ENCODE measurements around the gene OR6M1. TPM values are rescaled to one million over a fixed set of nuclear protein-coding genes. Genes with fewer than 3 reads are reported as not detected.

OR6M1 gene
- total RNA-seq, 4 donors from 2014 or later = not detected

GRCh38 chr11:123765601-123766000, 40.5 kb downstream of the OR6M1 start:
- Histone ChIP-seq H3K4me3 (replicated peaks in 1 of 3) (no peak overlapping the region), H3K9me3 (no peaks in the 10 kb centered on the region), H3K36me3 (no peaks in the 10 kb centered on the region), H3K27ac (no peak overlapping the region), H3K4me1 (no peaks in the 10 kb centered on the region), H3K27me3 (no peaks in the 10 kb centered on the region)
- WGBS, 2 donors = 49 to 63% methylated on average over 1 of the region's 1 CpG
- intact Hi-C loops (cut with DNase I) = no loop called here
- no peak for DNase-seq
- TF ChIP-seq CTCF (IDR thresholded peaks at IDR 0.05) (no peak), POLR2A (IDR thresholded peaks at IDR 0.05) (no peak)

GRCh38 chr11:123762422-123762821, 43.7 kb downstream of the OR6M1 start:
- TF ChIP-seq CTCF (IDR thresholded peaks at IDR 0.05) (no peak), POLR2A (IDR thresholded peaks at IDR 0.05) (no peak)
- Histone ChIP-seq H3K27me3 (no peaks in the 10 kb centered on the region), H3K27ac (no peak overlapping the region), H3K4me1 (no peaks in the 10 kb centered on the region), H3K36me3 (no peaks in the 10 kb centered on the region), H3K4me3 (replicated peaks in 1 of 3) (no peak overlapping the region), H3K9me3 (no peaks in the 10 kb centered on the region)
- no peak for DNase-seq
- intact Hi-C loops (cut with DNase I) = no loop called here

GRCh38 chr11:123760894-123761293, 45.3 kb downstream of the OR6M1 start:
- no peaks in the 10 kb centered on the region for H3K27me3 ChIP-seq
- H3K36me3 ChIP-seq = no peaks in the 10 kb centered on the region
- no peak for DNase-seq
- H3K4me1 ChIP-seq = no peaks in the 10 kb centered on the region
- no peak overlapping the region for H3K27ac ChIP-seq
- WGBS, 2 donors = 89 to 92% methylated on average over 1 of the region's 1 CpG
- intact Hi-C loops (cut with DNase I) = no loop called here
- no peaks in the 10 kb centered on the region for H3K9me3 ChIP-seq
- no peak overlapping the region for H3K4me3 ChIP-seq (replicated peaks in 1 of 3)
- TF ChIP-seq POLR2A (IDR thresholded peaks at IDR 0.05) (no peak), CTCF (IDR thresholded peaks at IDR 0.05) (no peak)

GRCh38 chr11:123757976-123758375, 48.2 kb downstream of the OR6M1 start:
- no peaks in the 10 kb centered on the region for H3K4me1 ChIP-seq
- TF ChIP-seq POLR2A (IDR thresholded peaks at IDR 0.05) = no peak
- H3K9me3 ChIP-seq = no peaks in the 10 kb centered on the region
- H3K27ac ChIP-seq = no peak overlapping the region
- no peaks in the 10 kb centered on the region for H3K27me3 ChIP-seq
- intact Hi-C loops (cut with DNase I) = no loop called here
- 76 to 82% methylated on average over 3 of the region's 3 CpGs for WGBS, 2 donors
- H3K36me3 ChIP-seq = no peaks in the 10 kb centered on the region
- no peak overlapping the region for H3K4me3 ChIP-seq (replicated peaks in 1 of 3)
- no peak for DNase-seq

GRCh38 chr11:123755813-123756212, 50.3 kb downstream of the OR6M1 start:
- H3K36me3 ChIP-seq = no peaks in the 10 kb centered on the region
- WGBS, 2 donors = 86 to 90% methylated on average over 3 of the region's 3 CpGs
- no peaks in the 10 kb centered on the region for H3K27me3 ChIP-seq
- intact Hi-C loops (cut with DNase I) = no loop called here
- TF ChIP-seq POLR2A (IDR thresholded peaks at IDR 0.05) (no peak), CTCF (IDR thresholded peaks at IDR 0.05) (no peak)
- H3K27ac ChIP-seq = no peak overlapping the region
- no peak overlapping the region for H3K4me3 ChIP-seq (replicated peaks in 1 of 3)
- H3K9me3 ChIP-seq = no peaks in the 10 kb centered on the region
- no peaks in the 10 kb centered on the region for H3K4me1 ChIP-seq
- DNase-seq = no peak

Small RNAs within 50 kb of the gene (small RNA-seq; reads per million reads assigned to genes)
- not detected for gene RNU1-21P

Other genes with a start within 250 kb of the OR6M1 start
- gene SCN3B, start 151.7 kb downstream of the OR6M1 start, total RNA-seq = 10 to 100 TPM in 2 of 4 donors, 1 to 10 TPM in 2; 6.6 to 15.3 (median 9.6) TPM
- gene ZNF202, start 64.7 kb downstream of the OR6M1 start, total RNA-seq = 10 to 100 TPM in 1 of 4 donors, 1 to 10 TPM in 3; 5.2 to 12.5 (median 8.2) TPM
- not detected for gene OR6X1, start 51.8 kb downstream of the OR6M1 start, total RNA-seq
- gene TMEM225, start 79.3 kb upstream of the OR6M1 start, total RNA-seq = not detected
- not detected for gene OR8D4, start 95.8 kb upstream of the OR6M1 start, total RNA-seq
- 1 to 10 TPM in 2 of 4 donors, not detected in 2; 1.7 to 2.6 TPM for gene OR4D5, start 133.3 kb upstream of the OR6M1 start, total RNA-seq
- not detected for gene OR6T1, start 137.5 kb upstream of the OR6M1 start, total RNA-seq
- not detected for gene OR10S1, start 171.4 kb upstream of the OR6M1 start, total RNA-seq
- not detected for gene OR10G6, start 188.8 kb upstream of the OR6M1 start, total RNA-seq
- not detected for gene OR10G4, start 206.6 kb upstream of the OR6M1 start, total RNA-seq
- not detected for gene OR10G9, start 216.7 kb upstream of the OR6M1 start, total RNA-seq
- not detected for gene OR10G8, start 220.4 kb upstream of the OR6M1 start, total RNA-seq
- not detected for gene OR10G7, start 235.0 kb upstream of the OR6M1 start, total RNA-seq

Measured in thyroid gland (tissue), 4 donors.